GM18526 (cell line): Measurements from ENCODE around the gene MOSPD3.

ENCODE experiments used
- POLR2A ChIP-seq: IDR thresholded peaks from 3 replicates; pipeline ENCODE4 v1.6.1; 2011; ENCODE audit not compliant: insufficient read length; ENCODE audit errors: extremely low read depth

Gene MOSPD3

GRCh38 chr7:100623951-100624824 lies 11.8 kb downstream of the MOSPD3 start:
- TF ChIP-seq POLR2A = no peak

DNA sequence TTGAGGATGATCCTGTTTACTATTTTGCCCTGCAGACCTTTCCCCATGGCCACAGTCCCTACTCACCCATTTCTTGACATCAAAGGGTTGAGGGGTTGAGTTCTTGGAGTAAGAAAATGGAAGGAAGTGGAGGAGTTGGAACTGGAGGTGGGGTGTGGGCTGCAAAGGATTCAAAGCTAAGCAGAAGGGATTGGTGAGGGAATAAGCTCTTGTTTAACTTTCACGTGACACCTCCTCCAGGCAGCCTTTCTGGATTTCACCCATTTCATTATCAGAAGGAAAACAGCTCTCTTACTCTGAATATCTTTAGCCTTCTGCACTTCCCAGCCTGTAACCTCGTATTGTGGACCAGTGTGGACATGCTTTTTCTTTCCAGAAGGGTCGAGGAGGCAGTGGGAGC lies 13.7 kb downstream of the MOSPD3 start:
- no peak for TF ChIP-seq POLR2A

DNA sequence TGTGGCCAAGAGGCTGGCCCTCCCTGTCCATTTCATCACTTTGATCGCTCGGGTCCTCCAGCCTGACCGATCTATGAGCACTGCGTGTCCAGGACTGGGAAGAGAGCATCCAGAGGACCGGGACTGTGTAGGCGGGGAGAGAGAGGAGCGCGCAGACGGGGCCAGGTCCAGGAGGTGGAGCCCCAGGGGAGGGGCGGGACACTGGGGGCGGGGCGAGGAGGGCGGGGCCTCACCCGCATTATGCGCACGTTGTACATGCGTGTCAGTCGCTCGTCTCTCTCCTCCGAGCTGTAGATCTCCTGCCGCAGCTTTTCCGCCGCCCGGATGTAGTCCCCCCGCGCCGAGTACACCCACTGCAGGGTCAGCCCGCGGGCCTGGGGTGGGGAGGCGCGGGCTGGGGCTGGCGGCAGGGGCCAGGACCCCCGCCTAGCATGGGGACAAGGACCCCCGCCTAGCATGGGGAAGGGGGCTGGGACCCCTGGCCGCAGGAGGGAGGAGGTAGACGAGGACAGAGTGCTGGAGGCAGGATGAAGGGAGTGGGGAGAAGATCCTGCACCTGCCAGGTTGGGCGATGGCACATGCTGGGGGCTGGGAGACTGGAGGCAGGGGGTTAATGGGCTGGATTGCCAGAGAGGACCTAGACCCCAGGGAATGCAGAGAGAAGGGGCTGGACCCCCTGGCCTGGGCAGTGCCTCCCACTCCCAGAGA lies 14.3 kb downstream of the MOSPD3 start:
- no peak for TF ChIP-seq POLR2A

DNA sequence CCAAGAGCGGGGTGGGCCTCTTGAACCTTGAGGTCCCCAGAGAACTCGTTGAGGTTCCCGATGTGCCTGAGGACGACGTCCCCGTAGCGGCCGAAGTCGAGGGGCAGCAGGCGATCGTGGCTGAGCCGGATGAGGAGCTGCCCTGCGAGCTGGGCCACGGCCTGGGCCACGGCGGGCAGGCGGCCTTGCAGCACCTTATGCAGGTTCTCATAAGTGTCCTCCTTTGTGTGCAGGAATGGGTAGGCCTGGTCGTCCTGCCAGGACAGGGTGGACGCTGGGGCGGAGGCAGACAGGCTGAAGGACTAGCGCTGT lies 14.9 kb downstream of the MOSPD3 start:
- TF ChIP-seq POLR2A = no peak

DNA sequence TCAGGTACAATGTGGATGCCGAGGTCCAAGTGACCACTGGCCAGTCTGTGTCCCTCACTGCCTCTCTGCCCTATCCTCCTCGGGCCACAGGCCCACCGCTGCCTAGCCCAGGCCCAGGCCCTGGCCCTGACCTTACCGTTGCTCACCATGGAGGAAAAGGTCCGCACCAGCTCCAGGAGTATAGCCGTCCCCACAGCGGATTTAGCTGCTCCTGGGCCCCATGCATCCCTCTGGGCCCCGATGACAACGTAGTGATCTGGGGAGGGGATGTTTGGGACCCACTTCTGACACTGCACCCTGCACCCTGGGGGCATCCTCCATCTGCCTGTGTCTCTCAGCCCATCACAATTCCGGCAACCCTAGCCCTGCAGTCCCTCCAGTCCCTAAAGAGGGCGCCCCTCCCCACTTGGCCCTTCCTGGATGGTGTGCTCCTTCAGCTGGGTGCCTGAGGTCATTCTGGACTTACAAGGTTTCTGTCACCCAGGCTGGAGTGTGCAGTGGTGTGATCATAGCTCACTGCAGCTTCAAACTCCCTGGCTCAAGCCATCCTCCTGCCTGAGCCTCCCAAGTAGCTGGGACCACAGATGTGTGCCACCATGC lies 16.9 kb downstream of the MOSPD3 start:
- TF ChIP-seq POLR2A = no peak

DNA sequence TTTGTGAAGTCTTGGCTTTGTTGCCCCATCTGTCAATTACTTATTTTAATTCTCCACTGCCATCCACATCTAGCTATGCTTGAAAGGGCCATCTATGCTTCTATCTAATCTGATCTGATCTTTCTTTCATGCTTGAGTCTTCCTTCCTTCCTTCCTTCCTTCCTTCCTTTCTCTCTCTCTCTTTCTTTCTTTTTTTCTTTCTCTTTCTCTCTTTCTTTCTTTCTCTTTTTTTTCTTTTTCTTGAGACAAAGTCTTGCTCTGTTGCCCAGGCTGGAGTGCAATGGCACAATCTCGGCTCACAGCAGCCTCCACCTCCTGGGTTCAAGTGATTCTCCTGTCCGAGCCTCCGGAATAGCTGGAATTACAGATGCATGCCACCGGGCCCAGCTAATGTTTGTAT lies 17.7 kb downstream of the MOSPD3 start:
- no peak for TF ChIP-seq POLR2A

GRCh38 chr7:100632951-100633717 lies 20.8 kb downstream of the MOSPD3 start:
- TF ChIP-seq POLR2A = peak; percentile 21

- no peak for TF ChIP-seq POLR2A
Observed at GRCh38 chr7:100639995-100640516, 27.7 kb downstream of the MOSPD3 start.

DNA sequence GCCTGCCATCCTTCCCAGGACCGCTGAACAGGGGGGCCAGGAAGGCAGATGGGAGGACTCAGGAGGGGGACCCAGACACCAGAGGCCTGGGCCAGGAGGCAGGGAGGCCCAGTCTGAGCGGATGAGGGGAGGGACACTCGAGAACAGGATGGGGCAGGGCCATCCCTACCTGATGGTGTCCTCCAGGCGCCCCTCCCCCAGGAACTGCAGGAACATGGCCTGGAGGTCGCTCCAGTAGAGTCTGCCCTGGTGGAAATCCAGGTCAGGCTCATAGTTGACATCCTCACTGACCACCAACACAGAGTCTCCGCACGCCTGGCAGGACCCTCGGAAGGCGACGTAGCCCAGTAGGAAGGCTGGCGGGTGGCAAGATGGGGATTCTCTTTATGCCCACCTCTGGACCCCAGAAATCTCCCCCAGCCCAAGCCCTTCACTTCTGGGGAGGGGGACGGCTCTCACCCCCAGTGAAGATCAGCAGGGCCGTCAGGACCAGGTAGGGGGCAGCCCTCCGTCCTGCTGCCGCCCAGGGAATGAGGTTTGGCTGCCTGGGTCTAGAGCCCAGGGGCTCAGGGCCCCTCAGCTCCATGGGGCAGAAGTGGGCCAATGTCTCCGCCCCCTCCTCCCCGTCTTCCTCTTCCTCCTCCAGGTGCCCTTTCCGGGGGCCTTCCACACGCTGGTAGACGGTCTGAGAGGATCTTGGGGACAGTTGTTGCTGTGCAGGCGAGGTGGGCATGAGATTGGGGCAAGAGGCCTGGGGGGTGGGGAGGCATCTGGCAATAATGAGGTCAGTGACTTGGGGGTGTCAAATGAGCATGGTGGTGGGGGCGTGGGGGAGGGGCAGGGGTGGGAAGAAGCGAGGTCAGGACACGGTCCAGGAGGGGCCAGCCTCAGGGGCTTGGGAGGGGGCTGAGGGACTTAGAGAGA lies 28.4 kb downstream of the MOSPD3 start:
- no peak for TF ChIP-seq POLR2A

DNA sequence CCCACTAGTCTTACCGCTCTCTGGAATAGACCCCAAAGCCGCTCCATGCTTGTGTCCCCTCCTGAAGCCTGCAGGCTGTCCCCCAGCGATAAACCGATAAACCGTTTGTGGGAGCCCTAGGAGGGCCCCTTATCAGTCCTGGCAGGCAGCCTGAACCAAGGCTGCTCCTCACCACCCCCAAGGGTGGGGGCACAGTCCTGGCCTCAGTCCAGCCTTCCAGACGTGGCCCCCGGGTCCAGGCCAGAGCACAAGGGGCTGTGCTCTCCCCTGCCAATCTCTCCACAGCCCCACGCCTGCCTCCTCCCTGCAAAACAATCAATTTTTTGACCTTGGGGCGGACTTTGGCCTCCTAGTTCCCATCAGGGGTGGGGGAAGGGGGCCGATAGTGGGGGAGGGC lies 29.1 kb downstream of the MOSPD3 start, which contains the start of gene TFR2:
TFR2 (minus strand) TSS at position 90 of the 397 bp plus-strand sequence; CDS start at position 47, 43 bp downstream.
- TF ChIP-seq POLR2A = no peak

- no peak for TF ChIP-seq POLR2A
Observed at GRCh38 chr7:100641860-100642533, 29.7 kb downstream of the MOSPD3 start.

DNA sequence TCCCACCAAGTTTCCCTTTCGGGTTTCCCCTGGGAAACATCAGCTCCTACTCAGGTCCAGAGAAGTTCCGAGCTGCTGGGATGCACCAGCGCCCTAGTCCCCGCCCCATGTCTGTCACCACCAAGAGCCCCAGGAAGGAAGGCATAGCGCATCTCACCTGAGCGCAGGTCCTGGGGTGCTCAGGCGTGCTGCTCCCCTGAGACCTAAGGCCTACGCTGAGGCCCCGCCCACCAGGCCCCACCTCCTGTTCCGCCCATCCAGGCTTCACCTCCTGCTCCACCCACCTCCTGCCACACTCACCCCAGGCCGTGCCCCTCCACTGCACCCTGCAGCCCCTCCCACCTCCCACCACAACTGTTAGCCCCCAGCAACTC lies 30.2 kb downstream of the MOSPD3 start:
- TF ChIP-seq POLR2A = no peak

GRCh38 chr7:100649826-100650565 lies 37.7 kb downstream of the MOSPD3 start:
- no peak for TF ChIP-seq POLR2A
